Astrocyte (in vitro differentiated cells and primary cell): ENCODE measurements around the gene ZNRF2.

Experiments
- EZH2 ChIP-seq: IDR thresholded peaks from 2 replicates; pipeline ENCODE4 v1.6.1; 2012; ENCODE audit warnings: mild to moderate bottlenecking, low read length, inconsistent platforms; ENCODE audit not compliant: insufficient read depth
- TF ChIP-seq, protein P1 (sequence below): IDR thresholded peaks from 2 replicates; pipeline ENCODE4 v1.5.1; 2011; ENCODE audit warnings: low read depth, mild to moderate bottlenecking, inconsistent platforms, low read length, moderate library complexity; ENCODE audit not compliant: insufficient read depth

DNA sequence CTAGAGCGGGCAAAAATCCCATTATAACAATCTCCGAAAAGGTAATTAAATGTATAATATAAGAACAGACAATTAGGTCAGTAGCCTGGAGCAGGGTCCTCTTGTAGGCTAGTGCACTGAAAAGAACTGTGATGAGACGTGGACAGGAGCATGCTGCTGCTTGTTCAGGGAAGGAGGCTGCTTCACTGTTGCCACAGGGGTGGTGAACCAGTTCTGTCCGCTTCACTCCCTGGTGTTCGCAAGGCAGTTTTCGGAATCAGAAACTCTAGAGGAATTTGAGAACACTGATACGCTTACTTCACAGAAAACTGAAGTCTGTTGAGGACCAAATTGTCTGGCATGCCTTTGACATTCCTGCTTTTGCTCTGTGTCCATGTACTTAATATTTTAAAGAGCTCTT lies 17.4 kb downstream of the ZNRF2 start:
- TF ChIP-seq, protein P1, sequence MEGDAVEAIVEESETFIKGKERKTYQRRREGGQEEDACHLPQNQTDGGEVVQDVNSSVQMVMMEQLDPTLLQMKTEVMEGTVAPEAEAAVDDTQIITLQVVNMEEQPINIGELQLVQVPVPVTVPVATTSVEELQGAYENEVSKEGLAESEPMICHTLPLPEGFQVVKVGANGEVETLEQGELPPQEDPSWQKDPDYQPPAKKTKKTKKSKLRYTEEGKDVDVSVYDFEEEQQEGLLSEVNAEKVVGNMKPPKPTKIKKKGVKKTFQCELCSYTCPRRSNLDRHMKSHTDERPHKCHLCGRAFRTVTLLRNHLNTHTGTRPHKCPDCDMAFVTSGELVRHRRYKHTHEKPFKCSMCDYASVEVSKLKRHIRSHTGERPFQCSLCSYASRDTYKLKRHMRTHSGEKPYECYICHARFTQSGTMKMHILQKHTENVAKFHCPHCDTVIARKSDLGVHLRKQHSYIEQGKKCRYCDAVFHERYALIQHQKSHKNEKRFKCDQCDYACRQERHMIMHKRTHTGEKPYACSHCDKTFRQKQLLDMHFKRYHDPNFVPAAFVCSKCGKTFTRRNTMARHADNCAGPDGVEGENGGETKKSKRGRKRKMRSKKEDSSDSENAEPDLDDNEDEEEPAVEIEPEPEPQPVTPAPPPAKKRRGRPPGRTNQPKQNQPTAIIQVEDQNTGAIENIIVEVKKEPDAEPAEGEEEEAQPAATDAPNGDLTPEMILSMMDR, result no peak
- no peak for TF ChIP-seq EZH2
